SK-N-SH (cell line): ENCODE results near the gene BTF3.

Experiments
- EP300 ChIP-seq, 2 experiments: IDR thresholded peaks; 2 replicates each; pipeline versions ENCODE4 v1.4.0 to v1.6.1; 2012; ENCODE audit warnings: borderline replicate concordance in 1 of 2, low read depth in 1 of 2, low read length in 1 of 2
- POLR2AphosphoS5 ChIP-seq: IDR thresholded peaks from 2 replicates; pipeline ENCODE4 v1.6.1; 2012; ENCODE audit warnings: low read depth, low read length
- RXRA ChIP-seq: IDR thresholded peaks from 2 replicates; pipeline ENCODE4 v1.4.0; 2012; ENCODE audit warnings: low read depth, mild to moderate bottlenecking, borderline replicate concordance
- TF ChIP-seq, protein P1 (sequence below): IDR thresholded peaks from 2 replicates; pipeline ENCODE4 v1.4.0; 2012; ENCODE audit warnings: low read depth
- TF ChIP-seq, protein P2 (sequence below): fragments of 200-600 bp; sonication (generic); IDR thresholded peaks from 2 replicates; pipeline ENCODE4 v1.6.1; 2017; ENCODE audit warnings: antibody characterized with exemption, mild to moderate bottlenecking, moderate library complexity

DNA sequence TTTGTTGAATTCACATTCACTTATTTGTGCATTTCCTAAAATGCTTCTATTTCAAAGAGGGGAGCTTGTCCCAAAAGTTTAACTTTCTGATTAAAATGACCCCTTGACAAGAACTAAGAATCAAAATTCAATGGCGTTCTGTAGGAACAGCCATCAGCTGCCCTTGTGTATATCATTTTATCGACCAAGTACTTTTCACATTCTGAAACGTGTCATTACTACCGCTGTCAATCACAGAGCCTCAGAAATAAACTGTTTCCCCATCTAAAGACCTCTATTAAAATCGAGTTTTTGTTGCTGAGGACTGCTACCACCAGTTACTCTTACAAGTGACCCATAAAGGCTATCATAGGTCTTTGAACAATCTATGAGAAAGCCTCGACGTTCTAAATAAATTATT, 48.1 kb upstream of the BTF3 start:
- TF ChIP-seq, protein P1, sequence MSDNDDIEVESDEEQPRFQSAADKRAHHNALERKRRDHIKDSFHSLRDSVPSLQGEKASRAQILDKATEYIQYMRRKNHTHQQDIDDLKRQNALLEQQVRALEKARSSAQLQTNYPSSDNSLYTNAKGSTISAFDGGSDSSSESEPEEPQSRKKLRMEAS, result no peak
- no peak for TF ChIP-seq EP300 (IDR thresholded peaks at IDR 0.05; ENCODE audit: borderline replicate concordance in 1 of 2, low read depth in 1 of 2, low read length in 1 of 2)
- TF ChIP-seq, protein P2, sequence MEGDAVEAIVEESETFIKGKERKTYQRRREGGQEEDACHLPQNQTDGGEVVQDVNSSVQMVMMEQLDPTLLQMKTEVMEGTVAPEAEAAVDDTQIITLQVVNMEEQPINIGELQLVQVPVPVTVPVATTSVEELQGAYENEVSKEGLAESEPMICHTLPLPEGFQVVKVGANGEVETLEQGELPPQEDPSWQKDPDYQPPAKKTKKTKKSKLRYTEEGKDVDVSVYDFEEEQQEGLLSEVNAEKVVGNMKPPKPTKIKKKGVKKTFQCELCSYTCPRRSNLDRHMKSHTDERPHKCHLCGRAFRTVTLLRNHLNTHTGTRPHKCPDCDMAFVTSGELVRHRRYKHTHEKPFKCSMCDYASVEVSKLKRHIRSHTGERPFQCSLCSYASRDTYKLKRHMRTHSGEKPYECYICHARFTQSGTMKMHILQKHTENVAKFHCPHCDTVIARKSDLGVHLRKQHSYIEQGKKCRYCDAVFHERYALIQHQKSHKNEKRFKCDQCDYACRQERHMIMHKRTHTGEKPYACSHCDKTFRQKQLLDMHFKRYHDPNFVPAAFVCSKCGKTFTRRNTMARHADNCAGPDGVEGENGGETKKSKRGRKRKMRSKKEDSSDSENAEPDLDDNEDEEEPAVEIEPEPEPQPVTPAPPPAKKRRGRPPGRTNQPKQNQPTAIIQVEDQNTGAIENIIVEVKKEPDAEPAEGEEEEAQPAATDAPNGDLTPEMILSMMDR, result no peak
- no peak for TF ChIP-seq RXRA
- no peak for TF ChIP-seq POLR2AphosphoS5
